ENCODE data around the gene PRR7. TPM values are rescaled to one million over a fixed set of nuclear protein-coding genes. Genes with fewer than 3 reads are reported as not detected.
"Not testable (repeated sequence)": the region's sequence is repeated elsewhere in the genome, so short reads cannot be mapped to it uniquely, and the experiment has no call there.

Gene PRR7, protein sequence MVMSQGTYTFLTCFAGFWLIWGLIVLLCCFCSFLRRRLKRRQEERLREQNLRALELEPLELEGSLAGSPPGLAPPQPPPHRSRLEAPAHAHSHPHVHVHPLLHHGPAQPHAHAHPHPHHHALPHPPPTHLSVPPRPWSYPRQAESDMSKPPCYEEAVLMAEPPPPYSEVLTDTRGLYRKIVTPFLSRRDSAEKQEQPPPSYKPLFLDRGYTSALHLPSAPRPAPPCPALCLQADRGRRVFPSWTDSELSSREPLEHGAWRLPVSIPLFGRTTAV
- total RNA-seq: 0.72 TPM

DNA sequence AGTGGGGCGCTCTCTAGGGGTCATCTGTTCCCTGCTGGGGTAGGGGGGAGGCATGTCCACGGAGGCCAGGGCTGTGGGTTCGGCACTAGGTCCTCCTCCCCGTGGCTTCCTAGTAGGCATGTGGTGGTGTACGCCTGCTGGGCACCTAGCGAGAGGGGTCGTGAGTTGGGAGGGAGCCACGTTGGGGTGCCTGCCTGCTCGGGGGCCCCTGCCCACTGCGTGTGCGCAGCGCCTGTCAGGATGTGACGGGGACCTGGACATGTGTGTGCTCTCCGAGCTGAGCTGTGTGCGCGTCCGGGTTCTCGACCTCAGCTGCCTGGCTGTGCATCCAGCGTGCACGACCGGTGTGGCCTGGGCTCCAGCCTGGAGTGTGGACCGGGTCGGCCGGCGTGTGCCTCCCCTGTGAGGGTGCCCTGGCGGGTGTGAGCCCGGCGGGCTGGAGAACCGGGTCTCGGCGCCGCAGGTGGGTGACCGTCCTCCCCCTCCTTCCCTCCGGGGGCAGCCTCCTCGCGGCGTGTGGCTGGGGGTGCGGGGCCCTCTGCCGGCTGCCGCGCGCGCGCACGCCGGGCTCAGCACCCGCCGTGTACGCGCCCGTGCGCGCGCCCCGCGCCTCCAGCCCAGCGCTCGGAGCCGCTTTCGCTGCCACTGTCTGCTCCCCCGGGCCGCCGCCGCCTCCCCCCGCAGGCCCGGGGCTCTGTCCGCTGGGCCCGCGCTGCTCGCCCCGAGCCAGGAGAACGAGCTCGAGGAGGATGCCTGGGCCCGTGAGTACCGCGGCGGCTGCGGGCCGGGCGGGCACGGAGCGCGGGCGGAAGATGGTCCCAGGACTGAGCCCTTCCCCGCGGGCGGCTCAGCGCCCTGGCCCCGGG is at the start of gene PRR7:
TSS of gene PRR7 (plus strand) at position 615 of the 866 bp plus-strand sequence. CDS start 8,254 bp downstream, outside the sequence.
- peak; percentile 80 for DNase-seq

- DNase-seq: no peak
Observed at GRCh38 chr5:177397875-177398390, 48.7 kb upstream of the PRR7 start.

- peak; percentile 68 for DNase-seq
Observed at GRCh38 chr5:177399997-177400868, 46.4 kb upstream of the PRR7 start, which contains the start of gene PFN3. Gene PFN3, minus strand, starts transcription at chr5:177400661. Its CDS starts 85 bp downstream, at chr5:177400576.

- peak; percentile 65 for DNase-seq
Observed at GRCh38 chr5:177402271-177403043, 44.2 kb upstream of the PRR7 start.

DNA sequence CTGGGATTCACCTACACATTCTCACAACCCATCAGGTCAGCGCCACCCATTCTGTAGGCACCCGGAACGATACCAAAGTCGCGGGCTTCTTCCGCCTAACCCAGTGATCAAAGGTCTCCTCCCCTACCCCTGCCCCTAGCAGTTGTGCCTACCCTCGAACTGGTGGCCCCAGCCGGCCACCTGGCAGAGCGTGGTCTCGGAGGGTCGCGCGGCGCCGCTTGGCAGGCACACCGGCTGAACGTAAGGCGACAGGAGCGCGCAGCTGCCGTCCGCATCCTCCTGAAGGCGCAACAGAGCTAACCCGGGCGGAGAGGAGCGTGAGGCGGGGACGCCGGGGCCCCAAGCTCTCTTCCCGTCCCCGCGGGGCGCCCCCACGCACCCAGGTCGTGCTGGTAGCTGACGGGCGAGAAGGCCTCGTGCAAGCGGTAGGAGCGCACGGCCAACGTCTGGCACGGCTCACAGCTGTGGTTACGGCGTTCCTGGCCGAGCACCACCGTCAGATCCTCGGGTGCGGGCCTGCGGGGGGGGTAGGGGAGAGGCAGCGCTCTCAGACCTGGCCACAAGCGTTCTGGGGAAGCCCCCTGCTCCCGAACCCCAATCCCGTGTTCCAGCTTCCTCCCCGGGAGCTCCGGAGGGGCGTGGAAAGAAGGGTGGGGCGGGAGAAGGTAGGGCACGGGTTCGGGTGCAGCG is 43.4 kb upstream of the PRR7 start:
- no peak for DNase-seq

GRCh38 chr5:177403792-177404640 is 42.6 kb upstream of the PRR7 start:
- peak; percentile 85 for DNase-seq

- DNase-seq: peak; percentile 73
Observed at GRCh38 chr5:177404641-177405179, 41.9 kb upstream of the PRR7 start.

GRCh38 chr5:177405312-177405711 is 41.3 kb upstream of the PRR7 start:
- no peak for DNase-seq

DNA sequence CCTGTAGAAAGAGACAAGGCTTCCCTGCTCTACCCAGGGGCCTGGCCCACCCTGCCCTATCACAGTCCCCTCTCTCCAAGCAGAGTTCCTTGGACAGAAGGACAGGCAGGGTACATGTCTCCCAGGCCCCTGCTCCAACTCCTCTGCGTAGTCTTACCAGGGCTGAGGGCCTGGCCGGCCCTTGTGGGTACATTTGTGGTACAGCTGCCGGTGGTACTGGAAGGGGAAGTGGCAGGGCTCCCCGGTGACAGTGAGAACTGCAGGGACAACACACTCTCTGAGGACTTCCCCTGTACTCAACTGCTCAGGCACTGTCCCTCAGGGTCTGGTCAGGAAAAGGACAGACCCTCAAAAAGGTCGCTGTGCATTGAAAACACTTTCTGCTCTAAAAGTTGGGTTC is 40.8 kb upstream of the PRR7 start:
- no peak for DNase-seq

- no peak for DNase-seq
Observed at GRCh38 chr5:177409043-177409801, 37.4 kb upstream of the PRR7 start, which contains the start of gene F12. Gene F12, minus strand, starts transcription at chr5:177409564. Its CDS starts 37 bp downstream, at chr5:177409527.

GRCh38 chr5:177410575-177410974 is 36.0 kb upstream of the PRR7 start:
- DNase-seq: no peak

- no peak for DNase-seq
Observed at GRCh38 chr5:177412603-177413233, 33.9 kb upstream of the PRR7 start.

GRCh38 chr5:177414481-177414880 is 32.1 kb upstream of the PRR7 start:
- DNase-seq: no peak

GRCh38 chr5:177417081-177417480 is 29.5 kb upstream of the PRR7 start:
- DNase-seq: not testable (repeated sequence)

DNA sequence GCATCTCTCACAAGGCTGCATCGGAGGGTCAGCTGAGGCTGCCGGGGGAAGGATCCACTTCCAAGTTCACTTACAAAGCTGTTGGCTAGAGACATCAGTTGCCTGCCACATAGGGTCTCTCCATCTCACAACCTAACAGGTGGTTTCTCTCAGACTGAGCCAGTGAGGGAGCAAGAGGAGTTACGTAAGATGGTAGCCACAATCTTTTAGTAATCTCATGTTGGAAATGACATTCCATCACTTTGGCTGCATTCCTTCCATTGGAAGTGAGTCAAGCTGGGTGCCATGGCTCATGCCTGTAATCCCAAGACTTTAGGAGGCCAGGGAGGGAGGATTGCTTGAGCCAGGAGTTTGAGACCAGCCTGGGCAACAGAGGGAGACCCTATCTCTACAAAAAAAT is 27.6 kb upstream of the PRR7 start:
- DNase-seq: no peak

GRCh38 chr5:177420472-177420871 is 26.1 kb upstream of the PRR7 start:
- not testable (repeated sequence) for DNase-seq

GRCh38 chr5:177421062-177421798 is 25.4 kb upstream of the PRR7 start:
- DNase-seq: no peak

All from tongue (tissue), 2 donors.